ENCODE results near the gene OXSR1. TPM values are rescaled to one million over a fixed set of nuclear protein-coding genes. Genes with fewer than 3 reads are reported as not detected.

OXSR1 gene
- total RNA-seq, 2 donors from 2014 or later = 21.2 to 32.7 TPM

DNA sequence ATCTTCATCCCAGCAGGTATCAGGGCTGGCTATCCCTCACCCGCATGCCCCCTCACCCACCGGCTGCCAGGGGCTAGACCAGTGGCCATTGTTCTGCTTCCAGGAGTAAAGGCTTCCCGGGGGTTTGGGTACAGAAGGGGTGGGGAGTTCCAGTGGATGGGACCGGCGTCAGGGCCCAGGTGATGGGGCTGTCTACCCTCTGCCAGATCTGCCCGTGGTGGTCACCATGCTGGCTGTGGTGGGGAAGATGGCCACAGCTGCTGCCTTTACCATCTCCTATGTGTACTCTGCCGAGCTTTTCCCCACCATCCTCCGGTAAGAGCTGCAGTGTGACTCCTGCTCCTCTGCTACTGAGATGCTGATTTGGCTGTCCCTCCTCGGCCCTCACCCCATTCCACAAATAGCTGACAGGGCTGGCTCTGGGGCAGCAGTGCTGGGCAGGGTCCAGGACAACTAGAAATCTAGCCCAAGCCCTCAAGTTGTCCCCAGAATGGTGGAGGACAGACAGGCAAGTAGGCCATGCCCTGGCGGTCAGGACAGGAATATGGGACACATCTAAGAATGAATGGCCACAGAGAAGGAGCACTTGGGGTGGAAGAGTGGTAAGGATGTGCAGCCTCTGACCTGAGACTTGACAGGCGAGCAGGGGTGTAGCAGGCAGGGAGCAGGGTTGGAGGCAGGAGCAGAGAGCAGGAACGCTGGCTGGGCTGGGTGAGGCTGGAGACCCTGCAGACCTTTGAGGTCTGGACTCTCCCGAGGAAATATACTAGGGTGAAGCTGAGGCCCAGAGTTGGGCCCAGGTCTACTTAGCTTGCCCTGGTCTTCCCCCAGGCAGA is 111.0 kb downstream of the OXSR1 start:
- H3K4me1 ChIP-seq (replicated peaks) = no peaks in the 10 kb centered on the region
- H3K4me3 ChIP-seq = no peak overlapping the region
- H3K27ac ChIP-seq = no peak overlapping the region
- no peaks in the 10 kb centered on the region for H3K36me3 ChIP-seq
- intact Hi-C loops (cut with DNase I) = no loop called here
- DNase-seq (ENCODE audit: low spot score) = no peak
- no peaks in the 10 kb centered on the region for H3K9me3 ChIP-seq
- no peaks in the 10 kb centered on the region for H3K27me3 ChIP-seq (replicated peaks; ENCODE audit: insufficient read depth)
- 93% methylated on average over 13 of the region's 13 CpGs for WGBS
- no peak for TF ChIP-seq POLR2A (IDR thresholded peaks at IDR 0.05)
- TF ChIP-seq, protein P1, sequence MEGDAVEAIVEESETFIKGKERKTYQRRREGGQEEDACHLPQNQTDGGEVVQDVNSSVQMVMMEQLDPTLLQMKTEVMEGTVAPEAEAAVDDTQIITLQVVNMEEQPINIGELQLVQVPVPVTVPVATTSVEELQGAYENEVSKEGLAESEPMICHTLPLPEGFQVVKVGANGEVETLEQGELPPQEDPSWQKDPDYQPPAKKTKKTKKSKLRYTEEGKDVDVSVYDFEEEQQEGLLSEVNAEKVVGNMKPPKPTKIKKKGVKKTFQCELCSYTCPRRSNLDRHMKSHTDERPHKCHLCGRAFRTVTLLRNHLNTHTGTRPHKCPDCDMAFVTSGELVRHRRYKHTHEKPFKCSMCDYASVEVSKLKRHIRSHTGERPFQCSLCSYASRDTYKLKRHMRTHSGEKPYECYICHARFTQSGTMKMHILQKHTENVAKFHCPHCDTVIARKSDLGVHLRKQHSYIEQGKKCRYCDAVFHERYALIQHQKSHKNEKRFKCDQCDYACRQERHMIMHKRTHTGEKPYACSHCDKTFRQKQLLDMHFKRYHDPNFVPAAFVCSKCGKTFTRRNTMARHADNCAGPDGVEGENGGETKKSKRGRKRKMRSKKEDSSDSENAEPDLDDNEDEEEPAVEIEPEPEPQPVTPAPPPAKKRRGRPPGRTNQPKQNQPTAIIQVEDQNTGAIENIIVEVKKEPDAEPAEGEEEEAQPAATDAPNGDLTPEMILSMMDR (IDR thresholded peaks at IDR 0.05) = no peak
- no peak for TF ChIP-seq POLR2AphosphoS5 (IDR thresholded peaks at IDR 0.05)

- WGBS = 96% methylated on average over 13 of the region's 13 CpGs
- DNase-seq (ENCODE audit: low spot score) = no peak
- no peak overlapping the region for H3K4me3 ChIP-seq
- TF ChIP-seq, protein P1 (IDR thresholded peaks at IDR 0.05) = no peak
- no peak for TF ChIP-seq POLR2A (IDR thresholded peaks at IDR 0.05)
- TF ChIP-seq POLR2AphosphoS5 (IDR thresholded peaks at IDR 0.05) = no peak
- H3K36me3 ChIP-seq = no peaks in the 10 kb centered on the region
- H3K4me1 ChIP-seq (replicated peaks) = no peaks in the 10 kb centered on the region
- H3K27me3 ChIP-seq (replicated peaks; ENCODE audit: insufficient read depth) = no peaks in the 10 kb centered on the region
- intact Hi-C loops (cut with DNase I) = no loop called here
- no peak overlapping the region for H3K27ac ChIP-seq
- no peaks in the 10 kb centered on the region for H3K9me3 ChIP-seq
Measured at GRCh38 chr3:38276917-38277630, 111.7 kb downstream of the OXSR1 start.

GRCh38 chr3:38278841-38279240 is 113.5 kb downstream of the OXSR1 start:
- TF ChIP-seq POLR2A (IDR thresholded peaks at IDR 0.05) = no peak
- no peak for TF ChIP-seq POLR2AphosphoS5 (IDR thresholded peaks at IDR 0.05)
- TF ChIP-seq, protein P1 (IDR thresholded peaks at IDR 0.05) = no peak
- no peak overlapping the region for H3K4me3 ChIP-seq
- DNase-seq (ENCODE audit: low spot score) = no peak
- H3K36me3 ChIP-seq = no peaks in the 10 kb centered on the region
- no peaks in the 10 kb centered on the region for H3K9me3 ChIP-seq
- H3K4me1 ChIP-seq (replicated peaks) = no peaks in the 10 kb centered on the region
- 90% methylated on average over 5 of the region's 5 CpGs for whole genome bisulfite sequencing
- intact Hi-C loops (cut with DNase I) = no loop called here
- H3K27me3 ChIP-seq (replicated peaks; ENCODE audit: insufficient read depth) = no peaks in the 10 kb centered on the region
- H3K27ac ChIP-seq = no peak overlapping the region

- H3K9me3 ChIP-seq = no peaks in the 10 kb centered on the region
- DNase-seq (ENCODE audit: low spot score) = no peak
- no peak within 1 kb of the TSS for H3K4me3 ChIP-seq
- no peaks in the 10 kb centered on the region for H3K4me1 ChIP-seq (replicated peaks)
- no peaks in the 10 kb centered on the region for H3K36me3 ChIP-seq
- intact Hi-C loops (cut with DNase I) = no loop called here
- TF ChIP-seq POLR2A (IDR thresholded peaks at IDR 0.05) (no peak), POLR2AphosphoS5 (IDR thresholded peaks at IDR 0.05) (no peak)
- TF ChIP-seq, protein P1 (IDR thresholded peaks at IDR 0.05) = no peak
- WGBS = 58% methylated on average over 14 of the region's 14 CpGs
- H3K27me3 ChIP-seq (replicated peaks; ENCODE audit: insufficient read depth) = no peaks in the 10 kb centered on the region
- no peak within 1 kb of the TSS for H3K27ac ChIP-seq
Measured at GRCh38 chr3:38281895-38282686, 116.8 kb downstream of the OXSR1 start, which contains the start of gene SLC22A14. Gene SLC22A14, plus strand, starts transcription at chr3:38282294. Its CDS starts 23,733 bp downstream, at chr3:38306027.
